GM19099 (cell line): ENCODE results near the gene ELF1.

Experiments used
- POLR2A ChIP-seq: IDR thresholded peaks from 3 replicates; pipeline ENCODE4 v1.6.1; 2011; ENCODE audit warnings: low read depth; ENCODE audit not compliant: insufficient read length; ENCODE audit errors: extremely low read depth

Gene ELF1

DNA sequence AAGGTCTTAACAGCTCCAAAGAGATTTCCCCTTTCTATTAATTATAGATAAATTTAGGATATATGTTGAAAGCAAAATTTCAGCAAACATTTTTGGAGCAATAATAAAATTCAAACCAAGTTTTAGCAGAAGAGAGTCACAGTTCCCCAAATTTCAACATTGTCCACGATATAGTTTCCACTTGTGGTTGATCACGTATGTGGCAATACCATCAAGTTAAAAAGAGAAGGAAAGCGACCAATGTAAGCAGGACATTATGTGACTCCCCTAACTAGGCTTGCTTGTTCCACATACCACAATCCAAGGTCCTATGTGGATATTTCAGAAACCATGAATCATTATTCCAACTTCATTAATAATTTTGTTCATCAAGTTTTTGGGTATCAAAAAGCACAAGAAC is 52.8 kb downstream of the ELF1 start:
- no peak for TF ChIP-seq POLR2A

DNA sequence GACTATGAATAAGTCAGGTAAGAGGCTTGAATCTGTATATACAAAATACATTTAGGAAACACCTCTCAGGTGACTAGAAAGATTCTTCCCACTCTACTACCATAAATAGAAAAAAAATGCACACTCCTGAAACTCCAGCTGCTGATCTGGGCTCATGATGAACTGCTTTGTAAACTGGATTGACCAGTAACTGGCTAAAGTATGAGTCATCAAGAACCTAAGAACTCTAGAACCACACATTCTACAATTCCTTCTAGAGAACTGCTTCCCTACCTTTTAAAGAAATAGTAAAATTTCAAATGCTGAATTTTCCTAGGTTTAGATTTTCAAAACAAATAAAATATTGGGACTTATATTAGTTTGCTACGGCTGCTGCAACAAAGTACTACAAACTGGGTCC is 55.2 kb downstream of the ELF1 start:
- TF ChIP-seq POLR2A, result no peak

- TF ChIP-seq POLR2A, result no peak
These were observed 57.3 kb downstream of the ELF1 start for GRCh38 chr13:40961826-40962225.

DNA sequence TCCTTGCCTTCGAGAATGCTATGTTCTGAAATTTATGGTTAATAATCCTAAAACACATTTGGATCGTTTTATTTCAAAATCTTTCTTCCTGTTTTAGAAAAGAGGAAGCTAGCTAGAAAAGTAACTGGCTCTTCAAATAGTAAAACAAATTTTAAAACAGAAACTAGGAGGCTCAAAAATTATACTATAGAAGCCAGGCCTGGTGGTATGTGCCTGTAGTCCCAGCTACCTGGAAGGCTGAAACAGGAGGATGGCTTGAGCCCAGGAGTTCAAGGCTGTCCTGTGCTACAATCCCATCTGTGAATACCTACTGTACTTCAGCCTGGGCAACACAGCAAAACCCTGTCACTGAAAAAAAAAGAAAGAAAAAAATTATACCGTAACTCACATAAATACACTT is 57.9 kb downstream of the ELF1 start:
- TF ChIP-seq POLR2A, result no peak

DNA sequence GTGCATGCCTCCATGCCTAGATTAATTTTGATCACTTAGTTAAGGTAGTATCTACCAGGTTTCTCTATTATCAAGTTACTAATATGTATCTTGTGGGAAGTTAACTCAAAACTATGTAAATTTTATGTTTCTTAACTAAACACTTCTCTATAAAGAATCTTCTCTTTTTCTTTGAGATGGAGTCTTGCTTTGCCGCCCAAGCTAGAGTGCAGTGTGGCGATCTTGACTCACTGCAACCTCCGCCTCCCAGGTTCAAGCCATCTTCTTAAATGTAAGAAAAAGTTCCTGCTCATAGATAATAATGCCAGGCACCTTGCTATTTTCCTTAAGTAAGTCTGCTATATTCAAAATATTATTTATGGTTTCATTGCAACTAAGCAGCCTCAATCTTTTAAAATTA is 58.4 kb downstream of the ELF1 start:
- no peak for TF ChIP-seq POLR2A

DNA sequence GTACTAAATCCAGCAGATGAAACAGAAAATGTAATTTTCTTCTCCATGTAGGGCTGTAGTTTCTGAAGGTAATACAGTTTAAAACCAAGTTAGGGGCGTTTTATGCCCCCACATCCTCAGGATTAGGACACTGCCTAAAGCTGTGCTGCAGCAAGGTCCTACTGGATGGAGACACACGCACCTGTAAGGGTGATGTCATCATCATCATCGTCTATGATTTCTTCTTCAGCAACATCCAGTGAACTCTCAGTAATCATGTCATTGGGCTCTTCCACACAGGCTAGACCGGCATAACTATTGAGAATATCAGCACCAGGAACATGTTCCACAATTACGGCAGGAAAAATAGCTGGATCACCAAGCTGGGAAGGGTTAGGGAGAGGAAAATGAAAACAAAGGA is 60.5 kb downstream of the ELF1 start:
- no peak for TF ChIP-seq POLR2A

- TF ChIP-seq POLR2A, result no peak
These were observed 72.6 kb downstream of the ELF1 start for GRCh38 chr13:40946485-40946884.

- TF ChIP-seq POLR2A, result no peak
These were observed 76.0 kb downstream of the ELF1 start for GRCh38 chr13:40943073-40943472.

- no peak for TF ChIP-seq POLR2A
These were observed 77.5 kb downstream of the ELF1 start for GRCh38 chr13:40941581-40941980.

DNA sequence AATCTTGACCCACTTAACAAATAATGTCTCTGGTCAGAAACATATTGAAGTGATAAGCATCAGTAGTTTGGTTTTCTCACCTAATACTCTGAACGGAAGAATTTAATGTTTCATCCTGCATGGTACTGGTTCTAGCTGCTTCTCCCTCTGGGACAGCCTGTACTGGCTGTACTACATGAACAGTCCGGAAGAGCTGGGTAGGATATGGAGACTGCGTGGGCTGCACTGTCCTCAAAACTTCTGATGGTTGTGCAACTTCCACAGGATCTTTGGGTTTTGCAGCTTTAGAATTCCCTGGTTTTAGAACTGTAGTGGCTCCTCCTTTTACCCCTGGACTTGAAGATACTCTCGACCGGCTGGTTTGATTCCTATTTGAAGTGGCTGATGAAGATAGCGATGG is 78.3 kb downstream of the ELF1 start:
- no peak for TF ChIP-seq POLR2A

- TF ChIP-seq POLR2A, result no peak
These were observed 85.5 kb downstream of the ELF1 start for GRCh38 chr13:40933508-40934204.

- TF ChIP-seq POLR2A, result no peak
These were observed 86.9 kb downstream of the ELF1 start for GRCh38 chr13:40932252-40932651.

- TF ChIP-seq POLR2A, result no peak
These were observed 87.4 kb downstream of the ELF1 start for GRCh38 chr13:40931719-40932118.

- no peak for TF ChIP-seq POLR2A
These were observed 90.1 kb downstream of the ELF1 start for GRCh38 chr13:40928980-40929379.

DNA sequence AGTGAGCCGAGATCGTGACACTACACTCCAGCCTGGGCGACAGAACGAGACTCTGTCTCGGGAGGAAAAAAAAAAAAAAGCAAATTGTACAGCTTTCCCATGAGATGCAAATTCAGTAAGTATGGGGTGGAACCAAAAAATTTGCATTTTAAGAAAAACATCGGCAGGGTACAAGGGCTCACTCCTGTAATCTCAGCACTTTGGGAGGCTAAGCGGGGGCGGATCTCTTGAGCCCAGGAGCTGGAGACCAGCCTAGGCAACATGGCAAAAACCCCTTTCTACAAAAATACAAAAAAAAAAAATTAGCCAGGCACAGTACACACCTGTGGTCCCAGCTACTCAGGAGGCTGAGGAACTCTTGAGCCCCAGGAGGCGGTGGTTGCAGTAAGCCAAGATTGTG is 91.2 kb downstream of the ELF1 start:
- TF ChIP-seq POLR2A, result no peak

DNA sequence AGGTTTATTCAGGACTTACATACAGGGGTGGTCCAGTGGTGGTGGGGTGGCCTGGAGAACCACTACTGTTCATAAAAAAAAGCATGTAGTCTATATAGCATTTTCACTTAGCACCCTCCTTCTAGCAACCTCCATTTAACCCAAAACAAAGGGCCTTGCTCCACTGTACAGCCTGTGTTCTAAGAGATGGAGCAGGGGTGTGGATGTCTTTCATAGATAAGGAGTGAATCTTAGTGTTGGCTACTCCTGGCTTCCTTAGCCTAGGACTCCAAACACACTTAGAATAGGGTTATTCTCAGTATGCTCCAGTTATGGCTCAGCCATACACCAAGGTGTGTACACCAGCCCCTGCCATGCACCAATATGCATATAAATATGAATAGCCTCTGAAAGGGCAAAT is 95.2 kb downstream of the ELF1 start:
- no peak for TF ChIP-seq POLR2A

DNA sequence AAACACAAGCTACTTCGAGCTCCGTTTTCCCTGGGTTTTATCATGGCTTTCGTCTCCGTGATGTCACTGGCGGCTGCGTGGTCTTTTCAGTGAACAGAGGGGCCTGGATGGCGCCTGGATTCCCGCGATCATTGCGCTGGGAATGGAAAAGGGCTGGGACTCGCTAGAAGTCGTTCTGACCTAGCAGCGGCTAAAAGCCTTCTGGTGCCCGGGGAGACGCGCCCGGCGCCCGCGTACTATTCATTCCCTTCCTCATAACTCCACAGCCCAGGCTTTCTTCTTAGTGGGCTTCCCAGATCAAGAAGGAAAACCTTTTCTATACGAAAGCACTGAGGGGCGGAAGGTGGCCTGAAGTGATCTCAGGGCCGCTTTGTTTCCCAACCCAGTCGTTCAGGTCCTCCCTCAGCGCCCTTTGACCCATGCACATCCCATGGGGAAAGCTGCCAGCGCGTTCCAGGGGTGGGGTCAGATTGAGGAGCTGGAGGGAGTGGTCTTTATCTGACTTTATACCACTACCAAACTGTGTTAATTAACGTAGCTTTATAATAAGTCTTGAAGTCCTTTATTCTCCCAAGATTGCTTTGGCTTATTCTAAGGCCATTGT is 96.6 kb downstream of the ELF1 start:
- no peak for TF ChIP-seq POLR2A
